Peyer's patch (tissue), 4 donors: Measurements from ENCODE around the gene CNTN4. TPM values are rescaled to one million over a fixed set of nuclear protein-coding genes. Genes with fewer than 3 reads are reported as not detected.

Experiments used
- DNase-seq, 3 donors: peaks; one replicate each; pipeline ENCODE4 v3.0.0-alpha.2; 2017 to 2019
- H3K27ac ChIP-seq, 4 donors: fragments of 200-600 bp; sonication (generic); one replicate each; pipeline ENCODE4 v1.5.1; 2016 to 2019
- H3K27me3 ChIP-seq, 2 donors: fragments of 200-600 bp; sonication (generic); one replicate each; pipeline ENCODE4 v1.5.1; 2019
- H3K36me3 ChIP-seq, 3 donors: fragments of 200-600 bp; sonication (generic); one replicate each; pipeline ENCODE4 v1.5.1; 2016 to 2019
- H3K4me1 ChIP-seq, 4 donors: fragments of 200-600 bp; sonication (generic); one replicate each; pipeline ENCODE4 v1.5.1; 2016 to 2019
- H3K4me3 ChIP-seq, 4 donors: fragments of 200-600 bp; sonication (generic); 1 replicate in 3 of 4; 2 replicates in 1 of 4; pipeline ENCODE4 v1.5.1; 2016 to 2019; ENCODE audit warnings: mild to moderate bottlenecking in 1 of 4
- H3K9me3 ChIP-seq, 4 donors: fragments of 200-600 bp; sonication (generic); one replicate each; pipeline ENCODE4 v1.5.1; 2016 to 2019; ENCODE audit warnings: mild to moderate bottlenecking in 1 of 4
- POLR2A ChIP-seq, 2 donors: fragments of 450-650 bp; IDR thresholded peaks; one replicate each; pipeline ENCODE4 v1.5.1; 2017; ENCODE audit warnings: antibody characterized with exemption in 2 of 2, mild to moderate bottlenecking in 2 of 2, moderate library complexity in 2 of 2
- total RNA-seq, 4 donors: library from RNA; depleted of rRNA; stranded (reverse); fragments of >200 nt; gene quantifications; one replicate each; pipeline ENCODE4 v1.1.0, GENCODE V29; 2016
- TF ChIP-seq, protein P1 (sequence below), 6 experiments: fragments of 450-650 bp in 4 of 6; fragments of 200-600 bp in 2 of 6; sonication (generic) in 1 of 6; IDR thresholded peaks; one replicate each; pipeline ENCODE4 v1.5.1; 2017 to 2019; ENCODE audit warnings: antibody characterized with exemption in 6 of 6, mild to moderate bottlenecking in 3 of 6, moderate library complexity in 1 of 6

The CNTN4 gene
- total RNA-seq, 4 donors from 2014 or later, result 5.4 to 31.1 (median 19.9) TPM

- H3K27ac ChIP-seq, result no peak overlapping the region
- no peak for DNase-seq
- H3K9me3 ChIP-seq, result no peaks in the 10 kb centered on the region
- H3K4me1 ChIP-seq, result no peaks in the 10 kb centered on the region
- no peaks in the 10 kb centered on the region for H3K36me3 ChIP-seq
- H3K4me3 ChIP-seq, result no peak overlapping the region
- TF ChIP-seq, protein P1, sequence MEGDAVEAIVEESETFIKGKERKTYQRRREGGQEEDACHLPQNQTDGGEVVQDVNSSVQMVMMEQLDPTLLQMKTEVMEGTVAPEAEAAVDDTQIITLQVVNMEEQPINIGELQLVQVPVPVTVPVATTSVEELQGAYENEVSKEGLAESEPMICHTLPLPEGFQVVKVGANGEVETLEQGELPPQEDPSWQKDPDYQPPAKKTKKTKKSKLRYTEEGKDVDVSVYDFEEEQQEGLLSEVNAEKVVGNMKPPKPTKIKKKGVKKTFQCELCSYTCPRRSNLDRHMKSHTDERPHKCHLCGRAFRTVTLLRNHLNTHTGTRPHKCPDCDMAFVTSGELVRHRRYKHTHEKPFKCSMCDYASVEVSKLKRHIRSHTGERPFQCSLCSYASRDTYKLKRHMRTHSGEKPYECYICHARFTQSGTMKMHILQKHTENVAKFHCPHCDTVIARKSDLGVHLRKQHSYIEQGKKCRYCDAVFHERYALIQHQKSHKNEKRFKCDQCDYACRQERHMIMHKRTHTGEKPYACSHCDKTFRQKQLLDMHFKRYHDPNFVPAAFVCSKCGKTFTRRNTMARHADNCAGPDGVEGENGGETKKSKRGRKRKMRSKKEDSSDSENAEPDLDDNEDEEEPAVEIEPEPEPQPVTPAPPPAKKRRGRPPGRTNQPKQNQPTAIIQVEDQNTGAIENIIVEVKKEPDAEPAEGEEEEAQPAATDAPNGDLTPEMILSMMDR (IDR thresholded peaks at IDR 0.05), result no peak
- TF ChIP-seq POLR2A (IDR thresholded peaks at IDR 0.05), result no peak
- H3K27me3 ChIP-seq, result no peaks in the 10 kb centered on the region
These were observed 955.3 kb downstream of the CNTN4 start for GRCh38 chr3:3053974-3054373.

- no peak overlapping the region for H3K4me3 ChIP-seq
- TF ChIP-seq, protein P1 (IDR thresholded peaks at IDR 0.05), result no peak
- TF ChIP-seq POLR2A (IDR thresholded peaks at IDR 0.05), result no peak
- no peaks in the 10 kb centered on the region for H3K27me3 ChIP-seq
- H3K9me3 ChIP-seq, result no peaks in the 10 kb centered on the region
- H3K27ac ChIP-seq, result no peak overlapping the region
- no peak for DNase-seq
- H3K36me3 ChIP-seq, result no peaks in the 10 kb centered on the region
- no peaks in the 10 kb centered on the region for H3K4me1 ChIP-seq
These were observed 961.0 kb downstream of the CNTN4 start for GRCh38 chr3:3059645-3060044.

DNA sequence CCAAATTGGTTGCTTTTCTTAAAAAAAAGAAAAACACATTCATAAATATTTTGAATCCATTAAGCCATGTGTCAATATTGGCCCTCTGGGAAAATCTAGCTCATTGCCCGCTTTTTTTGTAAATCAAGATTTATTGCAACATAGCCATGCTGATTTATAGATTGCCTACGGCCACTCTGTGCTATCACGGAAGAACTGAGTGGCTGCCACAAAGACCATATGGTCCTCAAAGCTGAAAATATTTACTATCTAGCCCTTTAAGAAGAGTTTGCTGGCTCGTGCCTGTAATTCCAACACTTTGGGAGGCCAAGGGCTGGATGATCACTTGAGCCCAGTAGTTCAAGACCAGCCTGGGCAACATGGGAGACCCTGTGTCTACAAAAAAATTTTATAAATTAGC is 965.6 kb downstream of the CNTN4 start:
- H3K27me3 ChIP-seq, result no peaks in the 10 kb centered on the region
- H3K27ac ChIP-seq, result no peak overlapping the region
- DNase-seq, result no peak
- H3K4me3 ChIP-seq, result no peak overlapping the region
- no peaks in the 10 kb centered on the region for H3K36me3 ChIP-seq
- TF ChIP-seq POLR2A (IDR thresholded peaks at IDR 0.05), result no peak
- TF ChIP-seq, protein P1 (IDR thresholded peaks at IDR 0.05), result no peak
- no peaks in the 10 kb centered on the region for H3K9me3 ChIP-seq
- H3K4me1 ChIP-seq, result no peaks in the 10 kb centered on the region

- DNase-seq, result no peak
- Histone ChIP-seq H3K27ac (no peak overlapping the region), H3K9me3 (no peaks in the 10 kb centered on the region), H3K4me3 (no peak overlapping the region), H3K36me3 (no peaks in the 10 kb centered on the region), H3K4me1 (no peaks in the 10 kb centered on the region), H3K27me3 (no peaks in the 10 kb centered on the region)
- TF ChIP-seq POLR2A (IDR thresholded peaks at IDR 0.05), result no peak
- TF ChIP-seq, protein P1 (IDR thresholded peaks at IDR 0.05), result no peak
These were observed 967.2 kb downstream of the CNTN4 start for GRCh38 chr3:3065876-3066275.

- Histone ChIP-seq H3K27ac (no peak overlapping the region), H3K4me3 (no peak overlapping the region), H3K36me3 (no peaks in the 10 kb centered on the region), H3K9me3 (no peaks in the 10 kb centered on the region), H3K27me3 (no peaks in the 10 kb centered on the region), H3K4me1 (no peaks in the 10 kb centered on the region)
- no peak for DNase-seq
- no peak for TF ChIP-seq POLR2A (IDR thresholded peaks at IDR 0.05)
- TF ChIP-seq, protein P1 (IDR thresholded peaks at IDR 0.05), result no peak
These were observed 967.7 kb downstream of the CNTN4 start for GRCh38 chr3:3066378-3066777.

DNA sequence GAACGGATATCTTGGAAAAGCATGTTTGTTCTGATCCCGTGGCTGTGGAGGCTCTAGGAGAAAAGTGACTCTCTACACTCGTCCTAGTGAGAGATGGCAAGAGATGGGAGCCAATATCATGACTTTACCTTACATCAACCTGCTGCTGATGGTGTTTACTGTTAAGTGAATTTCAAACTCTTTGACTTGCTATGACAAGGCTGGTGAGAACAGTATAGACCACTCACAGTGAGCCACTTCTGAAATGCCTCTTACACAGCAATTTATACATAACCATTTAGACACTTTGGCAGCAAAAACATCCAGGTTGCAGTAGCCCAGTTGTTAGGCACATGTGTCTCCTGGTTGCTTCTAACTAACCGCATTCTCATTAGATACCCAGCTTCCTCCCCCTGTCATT is 968.2 kb downstream of the CNTN4 start:
- DNase-seq, result no peak
- Histone ChIP-seq H3K27ac (no peak overlapping the region), H3K9me3 (no peaks in the 10 kb centered on the region), H3K4me1 (no peaks in the 10 kb centered on the region), H3K4me3 (no peak overlapping the region), H3K36me3 (no peaks in the 10 kb centered on the region), H3K27me3 (no peaks in the 10 kb centered on the region)
- TF ChIP-seq, protein P1 (IDR thresholded peaks at IDR 0.05), result no peak
- no peak for TF ChIP-seq POLR2A (IDR thresholded peaks at IDR 0.05)
